PC-3 (cell line): ENCODE measurements around the gene ASCL1. TPM values are rescaled to one million over a fixed set of nuclear protein-coding genes. Genes with fewer than 3 reads are reported as not detected.

Experiments used
- ATAC-seq: fragments of 200-7000 bp; cut with Tn5 transposase; 2 replicates; pipeline ENCODE4 v1.9.1; 2020; ENCODE audit warnings: mild to moderate bottlenecking, moderate library complexity
- BruUV-seq: library from RNA; stranded (reverse); fragments of 400-500 nt; replicated peaks from 2 replicates; lab custom pipeline; 2021; lab: Mats Ljungman, UMichigan
- CTCF ChIA-PET: fragments of 300-600 bp; sonication (Branson Sonifier 250); formaldehyde crosslinking; loops from one replicate; lab custom pipeline; 2022; ENCODE audit warnings: antibody characterized with exemption; lab: Charles Lee
- POLR2A ChIA-PET: fragments of 300-600 bp; sonication (Branson Sonifier 250); formaldehyde crosslinking; loops from one replicate; lab custom pipeline; 2022; ENCODE audit warnings: antibody characterized with exemption; ENCODE audit not compliant: unreplicated experiment; lab: Charles Lee
- DNase-seq: peaks from one replicate; pipeline ENCODE4 v3.0.0-alpha.2; 2015
- H2AFZ ChIP-seq: fragments of 300-600 bp; sonication (generic); 2 replicates; pipeline ENCODE4 v1.6.0; 2016; ENCODE audit warnings: antibody characterized with exemption, low read length
- H3F3A ChIP-seq: fragments of 300-600 bp; sonication (generic); one replicate; pipeline ENCODE4 v1.6.0; 2017; ENCODE audit warnings: antibody characterized with exemption, low read length, control low read depth, mild to moderate bottlenecking; ENCODE audit not compliant: unreplicated experiment
- H3K27ac ChIP-seq: fragments of 300-600 bp; sonication (generic); 2 replicates; pipeline ENCODE4 v1.5.1; 2016; ENCODE audit warnings: mild to moderate bottlenecking, low read length
- H3K27me3 ChIP-seq: fragments of 300-600 bp; sonication (generic); 2 replicates; pipeline ENCODE4 v1.6.1; 2016; ENCODE audit warnings: low read length, mixed read lengths
- H3K36me3 ChIP-seq: fragments of 300-600 bp; sonication (generic); 2 replicates; pipeline ENCODE4 v1.6.1; 2016; ENCODE audit warnings: low read depth, mixed run types, low read length, mixed read lengths
- H3K4me1 ChIP-seq: fragments of 300-600 bp; sonication (generic); 2 replicates; pipeline ENCODE4 v1.5.1; 2016; ENCODE audit warnings: low read length; ENCODE audit not compliant: insufficient read depth
- H3K4me2 ChIP-seq: fragments of 300-600 bp; sonication (generic); 2 replicates; pipeline ENCODE4 v1.6.0; 2016; ENCODE audit warnings: low read length
- H3K4me3 ChIP-seq: fragments of 300-600 bp; sonication (generic); 2 replicates; pipeline ENCODE4 v1.5.1; 2016; ENCODE audit warnings: mild to moderate bottlenecking, low read length, mixed read lengths
- H3K79me2 ChIP-seq: fragments of 300-600 bp; sonication (generic); 2 replicates; pipeline ENCODE4 v1.6.1; 2017; ENCODE audit warnings: low read length, mixed read lengths
- H3K9ac ChIP-seq: fragments of 300-600 bp; sonication (generic); 2 replicates; pipeline ENCODE4 v1.6.0; 2016; ENCODE audit warnings: mild to moderate bottlenecking, low read length
- H3K9me2 ChIP-seq: fragments of 300-600 bp; sonication (generic); replicated peaks from 2 replicates; pipeline ENCODE4 v1.6.1; 2016; ENCODE audit warnings: mixed run types, low read length, mixed read lengths
- H3K9me3 ChIP-seq: fragments of 300-600 bp; sonication (generic); 2 replicates; pipeline ENCODE4 v1.6.1; 2016; ENCODE audit warnings: low read length, mixed read lengths
- H4K20me1 ChIP-seq: fragments of 300-600 bp; sonication (generic); 2 replicates; pipeline ENCODE4 v1.6.1; 2016; ENCODE audit warnings: low read length, mixed read lengths
- EZH2 ChIP-seq: fragments of 300-600 bp; sonication (generic); IDR thresholded peaks from one replicate; pipeline ENCODE4 v1.6.1; 2017; ENCODE audit warnings: antibody characterized with exemption, mild to moderate bottlenecking, low read length; ENCODE audit not compliant: unreplicated experiment
- EZH2phosphoT487 ChIP-seq: fragments of 300-600 bp; sonication (generic); IDR thresholded peaks from 2 replicates; pipeline ENCODE4 v1.6.1; 2018; ENCODE audit warnings: mild to moderate bottlenecking, antibody characterized with exemption, low read length, borderline replicate concordance
- intact Hi-C: fragments of 100-400 bp; cut with micrococcal nuclease; formaldehyde crosslinking; loops from 2 replicates; pipeline ENCODE4 v1.9.0; 2023
- total RNA-seq: library from RNA; depleted of rRNA; stranded (reverse); fragments of >200 nt; gene quantifications from 2 replicates; pipeline ENCODE4 v1.2.3, GENCODE V29; 2014
- TF ChIP-seq, protein P1 (sequence below): fragments of 300-600 bp; sonication (generic); conservative IDR thresholded peaks from 2 replicates; pipeline ENCODE4 v1.5.1; 2017; ENCODE audit warnings: antibody characterized with exemption, low read depth, mild to moderate bottlenecking, low read length

ASCL1 gene
- total RNA-seq, 1 experiment from 2014 or later: not detected

DNA sequence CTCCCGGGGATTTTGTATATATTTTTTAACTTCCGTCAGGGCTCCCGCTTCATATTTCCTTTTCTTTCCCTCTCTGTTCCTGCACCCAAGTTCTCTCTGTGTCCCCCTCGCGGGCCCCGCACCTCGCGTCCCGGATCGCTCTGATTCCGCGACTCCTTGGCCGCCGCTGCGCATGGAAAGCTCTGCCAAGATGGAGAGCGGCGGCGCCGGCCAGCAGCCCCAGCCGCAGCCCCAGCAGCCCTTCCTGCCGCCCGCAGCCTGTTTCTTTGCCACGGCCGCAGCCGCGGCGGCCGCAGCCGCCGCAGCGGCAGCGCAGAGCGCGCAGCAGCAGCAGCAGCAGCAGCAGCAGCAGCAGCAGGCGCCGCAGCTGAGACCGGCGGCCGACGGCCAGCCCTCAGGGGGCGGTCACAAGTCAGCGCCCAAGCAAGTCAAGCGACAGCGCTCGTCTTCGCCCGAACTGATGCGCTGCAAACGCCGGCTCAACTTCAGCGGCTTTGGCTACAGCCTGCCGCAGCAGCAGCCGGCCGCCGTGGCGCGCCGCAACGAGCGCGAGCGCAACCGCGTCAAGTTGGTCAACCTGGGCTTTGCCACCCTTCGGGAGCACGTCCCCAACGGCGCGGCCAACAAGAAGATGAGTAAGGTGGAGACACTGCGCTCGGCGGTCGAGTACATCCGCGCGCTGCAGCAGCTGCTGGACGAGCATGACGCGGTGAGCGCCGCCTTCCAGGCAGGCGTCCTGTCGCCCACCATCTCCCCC lies 777 bp downstream of the ASCL1 start:
- Histone ChIP-seq H3K9ac (no peak overlapping the region), H3K4me2 (peak overlapping the region; percentile 70), H4K20me1 (no peaks in the 10 kb centered on the region), H3K27ac (no peak overlapping the region), H3K9me2 (no peaks in the 10 kb centered on the region), H3F3A (no peaks in the 10 kb centered on the region), H3K4me3 (peak overlapping the region; percentile 53), H3K27me3 (peaks cover 91% of the 10 kb centered on the region), H3K36me3 (no peaks in the 10 kb centered on the region), H3K79me2 (no peaks in the 10 kb centered on the region), H3K4me1 (no peaks in the 10 kb centered on the region), H3K9me3 (no peaks in the 10 kb centered on the region), H2AFZ (peak overlapping the region; percentile 61; the same call in 1 of the 2 replicates)
- BruUV-seq: no TSS peak
- peak; percentile 42 for ATAC-seq
- DNase-seq: no peak
- intact Hi-C loops: no loop called here
- TF ChIP-seq, protein P1, sequence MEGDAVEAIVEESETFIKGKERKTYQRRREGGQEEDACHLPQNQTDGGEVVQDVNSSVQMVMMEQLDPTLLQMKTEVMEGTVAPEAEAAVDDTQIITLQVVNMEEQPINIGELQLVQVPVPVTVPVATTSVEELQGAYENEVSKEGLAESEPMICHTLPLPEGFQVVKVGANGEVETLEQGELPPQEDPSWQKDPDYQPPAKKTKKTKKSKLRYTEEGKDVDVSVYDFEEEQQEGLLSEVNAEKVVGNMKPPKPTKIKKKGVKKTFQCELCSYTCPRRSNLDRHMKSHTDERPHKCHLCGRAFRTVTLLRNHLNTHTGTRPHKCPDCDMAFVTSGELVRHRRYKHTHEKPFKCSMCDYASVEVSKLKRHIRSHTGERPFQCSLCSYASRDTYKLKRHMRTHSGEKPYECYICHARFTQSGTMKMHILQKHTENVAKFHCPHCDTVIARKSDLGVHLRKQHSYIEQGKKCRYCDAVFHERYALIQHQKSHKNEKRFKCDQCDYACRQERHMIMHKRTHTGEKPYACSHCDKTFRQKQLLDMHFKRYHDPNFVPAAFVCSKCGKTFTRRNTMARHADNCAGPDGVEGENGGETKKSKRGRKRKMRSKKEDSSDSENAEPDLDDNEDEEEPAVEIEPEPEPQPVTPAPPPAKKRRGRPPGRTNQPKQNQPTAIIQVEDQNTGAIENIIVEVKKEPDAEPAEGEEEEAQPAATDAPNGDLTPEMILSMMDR: no peak
- peak; percentile 73 for TF ChIP-seq EZH2
- TF ChIP-seq EZH2phosphoT487: peak; percentile 3; the same call in 1 of the 2 replicates
- CTCF ChIA-PET: no interaction called here
- POLR2A ChIA-PET: no interaction called here

- DNase-seq (no peak), ATAC-seq (no peak)
- intact Hi-C loops: no loop called here
- no peaks in the 10 kb centered on the region for H3K9me2 ChIP-seq
- H3F3A ChIP-seq: no peaks in the 10 kb centered on the region
- H4K20me1 ChIP-seq: no peaks in the 10 kb centered on the region
- TF ChIP-seq EZH2phosphoT487 (no peak), EZH2 (no peak)
- TF ChIP-seq, protein P1: no peak
- H3K27me3 ChIP-seq: peaks cover 96% of the 10 kb centered on the region
- no TSS peak for BruUV-seq
- POLR2A ChIA-PET: no interaction called here
- H3K4me2 ChIP-seq: no peak overlapping the region
- H3K79me2 ChIP-seq: no peaks in the 10 kb centered on the region
- no peaks in the 10 kb centered on the region for H3K9me3 ChIP-seq
- no peak overlapping the region for H3K27ac ChIP-seq
- H3K4me3 ChIP-seq: no peak overlapping the region
- no peak overlapping the region for H3K9ac ChIP-seq
- CTCF ChIA-PET: no interaction called here
- H3K36me3 ChIP-seq: no peaks in the 10 kb centered on the region
- no peak overlapping the region for H2AFZ ChIP-seq
- H3K4me1 ChIP-seq: no peaks in the 10 kb centered on the region
These were observed 1.3 kb downstream of the ASCL1 start for GRCh38 chr12:102958830-102959176.

DNA sequence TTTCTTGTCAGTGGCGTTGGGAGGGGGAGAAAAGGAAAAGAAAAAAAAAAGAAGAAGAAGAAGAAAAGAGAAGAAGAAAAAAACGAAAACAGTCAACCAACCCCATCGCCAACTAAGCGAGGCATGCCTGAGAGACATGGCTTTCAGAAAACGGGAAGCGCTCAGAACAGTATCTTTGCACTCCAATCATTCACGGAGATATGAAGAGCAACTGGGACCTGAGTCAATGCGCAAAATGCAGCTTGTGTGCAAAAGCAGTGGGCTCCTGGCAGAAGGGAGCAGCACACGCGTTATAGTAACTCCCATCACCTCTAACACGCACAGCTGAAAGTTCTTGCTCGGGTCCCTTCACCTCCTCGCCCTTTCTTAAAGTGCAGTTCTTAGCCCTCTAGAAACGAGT lies 1.9 kb downstream of the ASCL1 start:
- POLR2A ChIA-PET: no interaction called here
- no peaks in the 10 kb centered on the region for H3K36me3 ChIP-seq
- H4K20me1 ChIP-seq: no peaks in the 10 kb centered on the region
- H3K9ac ChIP-seq: no peak overlapping the region
- H2AFZ ChIP-seq: no peak overlapping the region
- peaks cover 96% of the 10 kb centered on the region for H3K27me3 ChIP-seq
- H3K9me2 ChIP-seq: no peaks in the 10 kb centered on the region
- TF ChIP-seq, protein P1: no peak
- TF ChIP-seq EZH2 (no peak), EZH2phosphoT487 (no peak)
- no peaks in the 10 kb centered on the region for H3K4me1 ChIP-seq
- BruUV-seq: no TSS peak
- H3K9me3 ChIP-seq: no peaks in the 10 kb centered on the region
- intact Hi-C loops: no loop called here
- H3K27ac ChIP-seq: no peak overlapping the region
- ATAC-seq (no peak), DNase-seq (no peak)
- no peak overlapping the region for H3K4me3 ChIP-seq
- no peaks in the 10 kb centered on the region for H3F3A ChIP-seq
- H3K4me2 ChIP-seq: no peak overlapping the region
- CTCF ChIA-PET: no interaction called here
- H3K79me2 ChIP-seq: no peaks in the 10 kb centered on the region
